HUDEP-2 (cell line): ENCODE measurements around the gene LIN37.
"Not testable (repeated sequence)": the region's sequence is repeated elsewhere in the genome, so short reads cannot be mapped to it uniquely, and the experiment has no call there.

Experiments
- DNase-seq, 76 experiments: peaks; one replicate each; lab custom pipeline; 2025; ENCODE audit not compliant: unreplicated experiment in 76 of 76; lab: John Stamatoyannopoulos, UW

LIN37 gene

GRCh38 chr19:35768082-35768421 is 19.7 kb downstream of the LIN37 start:
- no peak for DNase-seq

GRCh38 chr19:35772362-35772761 is 24.0 kb downstream of the LIN37 start:
- DNase-seq = not testable (repeated sequence)

GRCh38 chr19:35773020-35773806 is 24.8 kb downstream of the LIN37 start:
- no peak for DNase-seq

- no peak for DNase-seq
These were observed 26.1 kb downstream of the LIN37 start for GRCh38 chr19:35774274-35775045.

- DNase-seq = no peak
These were observed 26.6 kb downstream of the LIN37 start for GRCh38 chr19:35775046-35775297.

- DNase-seq = peak in 75 of 76 experiments; percentile 45 to 100 (median 99)
These were observed 27.1 kb downstream of the LIN37 start, which contains the start of gene ARHGAP33 for GRCh38 chr19:35775298-35776101. Gene ARHGAP33 (plus strand): TSS chr19:35775564. CDS start chr19:35775659, 95 bp downstream.

GRCh38 chr19:35776102-35776788 is 27.9 kb downstream of the LIN37 start:
- DNase-seq = no peak

- no peak for DNase-seq
These were observed 28.9 kb downstream of the LIN37 start for GRCh38 chr19:35777086-35777841.

GRCh38 chr19:35777961-35778360 is 29.6 kb downstream of the LIN37 start:
- no peak for DNase-seq

- DNase-seq = no peak
These were observed 30.7 kb downstream of the LIN37 start for GRCh38 chr19:35779033-35779432.

GRCh38 chr19:35780058-35780457 is 31.7 kb downstream of the LIN37 start:
- no peak for DNase-seq

GRCh38 chr19:35780717-35781116 is 32.3 kb downstream of the LIN37 start:
- DNase-seq = no peak

- no peak for DNase-seq
These were observed 33.3 kb downstream of the LIN37 start for GRCh38 chr19:35781650-35782049.

GRCh38 chr19:35782589-35782988 is 34.2 kb downstream of the LIN37 start:
- DNase-seq = no peak

- DNase-seq = no peak
These were observed 35.4 kb downstream of the LIN37 start for GRCh38 chr19:35783469-35784434.

GRCh38 chr19:35784503-35785338 is 36.3 kb downstream of the LIN37 start:
- no peak for DNase-seq

- DNase-seq = no peak
These were observed 36.9 kb downstream of the LIN37 start for GRCh38 chr19:35785339-35785627.
